Tibial nerve (tissue), 4 donors: ENCODE measurements around the gene PAEP.

Experiments used
- EP300 ChIP-seq, 2 donors: sonication (generic); formaldehyde crosslinking; IDR thresholded peaks; one replicate each; pipeline ENCODE4 v1.6.1; 2017; ENCODE audit warnings: antibody characterized with exemption in 2 of 2, mild to moderate bottlenecking in 1 of 2
- TF ChIP-seq, protein P1 (sequence below), 5 experiments: fragments of 200-600 bp in 3 of 5; fragments of 450-650 bp in 2 of 5; sonication (generic) in 3 of 5; IDR thresholded peaks; one replicate each; pipeline ENCODE4 v1.5.1; 2016 to 2019; ENCODE audit warnings: antibody characterized with exemption in 5 of 5, mild to moderate bottlenecking in 3 of 5, moderate library complexity in 2 of 5

DNA sequence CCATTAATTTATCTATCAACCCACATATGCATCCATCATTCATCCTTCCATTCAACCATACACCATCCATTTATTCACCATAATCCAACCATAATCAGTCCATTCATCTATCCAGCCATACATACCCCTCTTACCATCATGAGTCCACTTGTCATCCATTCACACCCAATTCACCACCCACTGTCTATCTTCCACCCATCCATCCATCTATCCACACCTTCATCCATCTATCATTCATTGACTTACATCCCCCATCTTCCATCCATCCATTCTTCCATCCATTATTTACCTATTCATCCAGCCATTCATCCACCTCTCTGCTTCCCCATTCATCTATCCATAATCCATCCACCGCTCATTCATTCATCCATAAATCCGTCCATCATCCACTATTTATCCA is 17.8 kb downstream of the PAEP start:
- TF ChIP-seq, protein P1, sequence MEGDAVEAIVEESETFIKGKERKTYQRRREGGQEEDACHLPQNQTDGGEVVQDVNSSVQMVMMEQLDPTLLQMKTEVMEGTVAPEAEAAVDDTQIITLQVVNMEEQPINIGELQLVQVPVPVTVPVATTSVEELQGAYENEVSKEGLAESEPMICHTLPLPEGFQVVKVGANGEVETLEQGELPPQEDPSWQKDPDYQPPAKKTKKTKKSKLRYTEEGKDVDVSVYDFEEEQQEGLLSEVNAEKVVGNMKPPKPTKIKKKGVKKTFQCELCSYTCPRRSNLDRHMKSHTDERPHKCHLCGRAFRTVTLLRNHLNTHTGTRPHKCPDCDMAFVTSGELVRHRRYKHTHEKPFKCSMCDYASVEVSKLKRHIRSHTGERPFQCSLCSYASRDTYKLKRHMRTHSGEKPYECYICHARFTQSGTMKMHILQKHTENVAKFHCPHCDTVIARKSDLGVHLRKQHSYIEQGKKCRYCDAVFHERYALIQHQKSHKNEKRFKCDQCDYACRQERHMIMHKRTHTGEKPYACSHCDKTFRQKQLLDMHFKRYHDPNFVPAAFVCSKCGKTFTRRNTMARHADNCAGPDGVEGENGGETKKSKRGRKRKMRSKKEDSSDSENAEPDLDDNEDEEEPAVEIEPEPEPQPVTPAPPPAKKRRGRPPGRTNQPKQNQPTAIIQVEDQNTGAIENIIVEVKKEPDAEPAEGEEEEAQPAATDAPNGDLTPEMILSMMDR (IDR thresholded peaks at IDR 0.05): no peak
- TF ChIP-seq EP300 (IDR thresholded peaks at IDR 0.05): no peak
